Fibroblast of skin of left quadriceps (primary cell): Measurements from ENCODE around the gene CDCA7.
"Not testable (repeated sequence)": the region's sequence is repeated elsewhere in the genome, so short reads cannot be mapped to it uniquely, and the experiment has no call there.

Source experiments
- DNase-seq, 2 experiments: peaks; one replicate each; pipeline ENCODE4 v3.0.0-alpha.2; 2013; ENCODE audit warnings: low read depth in 2 of 2

CDCA7 gene

DNA sequence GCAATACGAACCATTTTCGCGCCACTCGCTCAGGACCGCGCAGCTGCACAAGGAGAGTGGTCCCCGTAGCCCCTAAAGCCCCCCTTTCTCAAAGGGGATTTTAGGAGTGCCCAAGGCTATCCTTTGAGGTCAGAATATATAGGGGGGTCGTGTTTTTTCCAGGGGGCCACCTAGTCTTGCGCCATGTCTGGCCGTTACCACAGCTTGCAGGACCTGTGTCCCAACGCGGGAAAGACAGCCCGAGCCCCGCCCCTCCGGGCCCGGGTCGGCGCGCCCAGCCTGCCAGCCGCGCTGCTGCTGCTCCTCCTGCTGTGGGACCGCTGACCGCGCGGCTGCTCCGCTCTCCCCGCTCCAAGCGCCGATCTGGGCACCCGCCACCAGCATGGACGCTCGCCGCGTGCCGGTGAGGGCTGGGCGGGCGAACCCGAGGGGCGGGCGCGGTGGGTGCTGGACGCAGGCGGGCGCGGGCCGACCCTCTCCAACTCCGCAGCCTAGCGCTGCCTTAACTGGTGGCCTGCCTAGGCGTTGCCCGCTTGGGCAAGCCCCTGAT, at the start of gene CDCA7:
CDCA7 (plus strand) TSS at position 291 of the 550 bp plus-strand sequence; CDS start at position 383, 92 bp downstream.
- peak; percentile 33 to 39 for DNase-seq

- DNase-seq, result no peak
These were observed 49.4 kb upstream of the CDCA7 start for GRCh38 chr2:173305303-173305702.

DNA sequence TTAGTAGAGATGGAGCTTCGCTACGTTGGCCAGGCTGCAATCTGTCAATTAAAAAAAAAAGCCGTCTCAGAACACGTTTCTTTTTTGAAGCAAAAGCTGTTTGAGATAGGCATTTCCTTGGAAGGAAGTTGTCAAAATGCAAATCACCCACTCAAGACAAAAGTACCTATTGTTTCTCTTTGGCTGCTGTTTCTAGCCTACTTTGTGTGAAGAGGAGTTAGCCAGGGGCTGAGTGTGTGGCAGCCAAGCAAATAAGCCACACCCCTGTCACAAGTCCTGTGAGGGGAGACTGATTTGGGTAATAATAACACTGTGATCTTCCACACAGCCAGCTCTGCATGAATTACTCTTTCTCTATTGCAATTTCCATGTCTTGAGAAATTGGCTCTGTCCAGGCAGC, 47.4 kb upstream of the CDCA7 start:
- no peak for DNase-seq

DNA sequence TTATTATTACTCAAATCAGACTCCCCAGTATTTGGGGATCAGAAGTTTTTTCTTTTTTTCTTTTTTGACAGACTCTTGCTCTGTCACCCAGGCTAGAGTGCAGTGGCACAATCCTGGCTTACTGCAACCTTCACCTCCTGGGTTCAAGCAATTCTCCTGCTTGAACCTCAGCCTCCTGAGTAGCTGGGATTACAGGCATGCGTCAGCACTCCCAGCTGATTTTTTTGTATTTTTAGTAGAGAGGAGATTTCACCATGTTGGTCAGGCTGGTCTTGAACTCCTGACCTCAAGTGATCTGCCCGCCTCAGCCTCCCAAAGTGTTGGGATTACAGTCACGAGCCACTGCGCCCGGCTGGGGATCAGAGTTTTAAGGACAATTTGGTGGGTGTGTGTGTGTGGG, 45.3 kb upstream of the CDCA7 start:
- DNase-seq, result not testable (repeated sequence)

DNA sequence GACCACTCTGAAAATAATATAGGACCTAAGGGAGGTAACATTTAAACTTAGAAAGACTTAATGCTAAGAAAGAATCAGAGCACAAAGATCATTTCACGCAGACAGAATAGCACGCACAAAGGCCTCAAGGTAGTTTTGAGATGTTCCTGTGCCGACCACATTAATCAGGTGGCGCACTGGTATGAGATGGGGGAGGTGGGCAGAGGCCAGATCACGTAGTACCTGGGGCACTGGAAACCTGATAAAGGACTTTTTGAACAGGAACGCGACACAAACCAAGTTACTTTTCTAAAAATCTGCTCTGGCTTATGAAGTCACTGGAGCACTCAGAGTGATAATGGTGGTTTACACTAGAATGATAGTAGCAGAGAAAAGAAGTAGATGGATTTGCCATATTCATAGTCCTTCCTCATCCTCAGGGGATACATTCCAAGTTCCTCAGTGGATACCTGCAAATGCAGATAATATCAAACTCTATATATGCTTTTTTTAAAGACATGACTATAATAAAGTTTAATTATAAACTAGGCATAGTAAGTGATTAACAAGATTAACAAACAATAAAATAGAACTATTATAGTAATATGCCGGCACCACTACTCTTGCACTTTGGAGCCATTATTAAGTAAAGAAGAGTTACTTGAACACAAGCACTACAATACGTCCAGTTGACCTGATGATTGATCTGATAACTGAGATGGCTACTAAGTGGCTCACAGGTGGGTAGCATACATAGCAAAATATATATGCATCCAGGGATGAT, 42.6 kb upstream of the CDCA7 start:
- DNase-seq, result no peak

DNA sequence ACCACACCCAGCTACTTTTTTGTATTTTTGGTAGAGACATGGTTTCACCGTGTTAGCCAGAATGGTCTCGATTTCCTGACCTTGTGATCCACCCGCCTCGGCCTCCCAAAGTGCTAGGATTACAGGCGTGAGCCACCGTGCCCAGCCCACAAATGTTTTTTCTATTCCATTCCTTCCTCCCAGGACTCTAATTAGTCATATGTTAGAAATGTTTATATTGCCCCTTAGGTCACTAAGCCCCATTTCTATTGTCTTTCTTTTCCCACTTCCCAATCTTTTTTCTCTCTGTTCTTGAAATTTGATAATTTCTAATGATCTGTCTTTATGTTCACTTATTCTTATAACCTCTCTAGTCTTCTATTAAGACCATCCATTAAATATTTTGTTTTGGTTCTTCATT, 31.3 kb upstream of the CDCA7 start:
- no peak for DNase-seq

GRCh38 chr2:173326806-173327205, 27.9 kb upstream of the CDCA7 start:
- DNase-seq, result peak in 1 of 2 experiments; percentile 0

GRCh38 chr2:173327421-173327820, 27.3 kb upstream of the CDCA7 start:
- DNase-seq, result no peak

- not testable (repeated sequence) for DNase-seq
These were observed 21.7 kb upstream of the CDCA7 start for GRCh38 chr2:173333003-173333402.

GRCh38 chr2:173339807-173340206, 14.9 kb upstream of the CDCA7 start:
- no peak for DNase-seq

- no peak for DNase-seq
These were observed 10.8 kb upstream of the CDCA7 start for GRCh38 chr2:173343921-173344320.

GRCh38 chr2:173346035-173346434, 8.6 kb upstream of the CDCA7 start:
- no peak for DNase-seq

- no peak for DNase-seq
These were observed 7.1 kb upstream of the CDCA7 start for GRCh38 chr2:173347305-173348168.

DNA sequence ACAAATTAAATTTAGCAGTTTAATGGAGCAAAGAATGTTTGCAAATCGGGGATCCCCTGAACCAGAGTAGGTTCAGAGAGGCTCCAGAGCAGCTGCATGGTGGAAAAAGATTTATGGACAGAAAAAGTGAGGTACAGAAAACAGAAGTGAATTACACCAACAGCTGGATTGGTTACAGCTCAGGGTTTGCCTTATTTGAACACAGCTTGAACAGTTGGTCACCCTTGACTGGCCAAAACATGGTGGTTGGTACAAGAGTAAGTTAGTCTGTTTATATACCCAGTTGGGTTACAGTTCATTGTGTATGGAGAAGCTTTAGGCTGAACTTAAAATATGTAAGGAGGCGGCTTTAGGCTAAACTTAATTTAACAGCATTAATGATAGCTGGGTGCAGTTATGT, 5.4 kb upstream of the CDCA7 start:
- DNase-seq, result no peak

DNA sequence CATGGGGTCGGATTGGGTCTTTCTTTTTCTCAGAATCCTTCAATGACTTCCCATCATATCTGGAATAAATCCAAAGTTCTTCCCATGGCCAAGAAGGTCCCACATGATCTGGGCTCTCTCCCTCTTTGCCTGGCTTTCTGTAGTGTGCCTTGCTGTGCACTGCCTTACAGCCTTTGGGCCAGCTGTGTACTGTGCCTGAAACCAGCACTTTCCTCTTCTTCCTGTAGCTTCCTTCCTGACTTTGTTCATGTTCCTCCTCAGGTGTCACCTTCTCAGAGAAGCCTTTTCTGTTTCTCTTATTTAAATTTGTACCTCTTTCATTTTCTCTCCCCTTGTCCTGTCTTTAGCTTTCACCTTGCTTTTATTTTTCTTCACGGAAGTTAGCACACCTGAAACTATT, 4.3 kb upstream of the CDCA7 start:
- no peak for DNase-seq

- no peak for DNase-seq
These were observed 2.8 kb upstream of the CDCA7 start for GRCh38 chr2:173351879-173352278.

DNA sequence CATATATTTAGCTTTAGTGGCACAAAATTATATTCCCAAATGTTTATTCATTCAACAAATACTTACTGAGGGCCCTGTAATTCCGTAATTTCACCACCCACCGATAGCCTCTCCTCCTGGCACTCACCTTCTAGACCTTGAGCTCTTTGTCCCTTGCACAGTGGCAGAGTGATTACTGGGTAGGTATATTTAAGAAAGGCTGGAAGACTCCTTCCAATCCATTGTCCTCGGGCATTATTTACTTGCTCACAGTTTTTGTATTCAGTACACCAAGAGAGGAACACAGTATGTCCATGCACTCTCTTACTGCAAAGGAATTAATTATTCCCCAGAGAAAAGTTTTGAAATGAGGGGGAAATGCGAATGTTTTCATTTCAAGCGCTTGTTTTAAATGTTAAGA, 1.1 kb upstream of the CDCA7 start:
- no peak for DNase-seq

DNA sequence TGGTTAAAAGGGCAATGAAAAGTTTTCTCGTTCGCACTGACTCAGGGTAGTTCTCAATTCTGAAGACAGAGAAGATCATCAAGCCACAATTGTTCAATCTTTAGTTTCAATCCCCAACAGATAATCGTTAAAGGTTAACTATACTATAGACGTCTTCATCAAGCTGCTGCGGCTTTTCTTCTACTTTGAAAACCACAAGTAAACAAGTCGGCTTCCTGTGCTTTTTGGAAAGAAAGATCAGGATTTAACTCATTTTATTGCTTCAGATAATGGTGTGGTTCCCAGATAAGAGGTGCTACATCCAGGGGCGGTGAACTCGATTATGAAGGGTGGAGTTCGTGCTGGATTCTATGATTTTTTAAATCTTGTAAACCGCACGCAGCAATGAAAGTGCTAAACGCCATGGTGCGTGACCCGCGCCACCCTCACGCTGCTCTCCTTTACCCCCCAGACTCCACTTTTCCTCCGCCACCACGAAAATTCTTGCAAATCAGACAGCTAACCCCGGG, 545 bp upstream of the CDCA7 start:
- no peak for DNase-seq

DNA sequence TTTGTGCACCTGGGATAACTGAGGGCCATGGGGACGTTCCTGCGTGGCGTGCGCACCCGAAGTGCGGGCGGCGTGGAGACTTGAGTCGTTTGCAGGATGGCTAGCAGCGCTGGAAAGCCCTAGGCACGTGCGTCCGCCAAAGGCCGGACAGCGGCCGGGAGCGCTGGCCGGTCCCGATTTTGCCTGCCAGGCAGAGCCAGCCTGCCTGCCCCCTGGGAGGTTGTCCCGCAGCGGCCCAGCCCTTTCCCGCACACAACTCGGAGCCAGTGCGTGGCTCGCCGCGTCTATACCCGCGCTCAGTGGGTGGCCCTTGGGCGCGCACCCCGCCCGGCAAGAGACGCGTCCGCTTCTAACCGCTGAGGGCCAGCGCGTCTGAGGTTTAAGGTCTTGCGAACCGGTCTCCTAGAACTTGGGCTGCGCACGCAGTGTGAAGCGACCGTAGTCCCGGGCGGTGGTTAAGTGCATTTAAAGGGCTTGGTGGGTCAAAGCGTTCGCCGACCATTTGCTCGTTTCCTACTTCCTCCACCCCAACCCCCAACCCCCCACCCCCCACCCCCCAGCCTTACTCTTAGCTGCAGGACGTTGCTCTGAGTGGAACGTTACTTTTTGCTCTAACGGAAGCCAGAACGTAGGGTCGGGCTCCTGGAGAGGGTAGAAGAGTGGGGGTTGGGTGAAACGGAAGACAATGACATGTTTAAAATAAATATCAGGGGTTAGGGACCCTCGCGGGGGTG, 627 bp downstream of the CDCA7 start:
- DNase-seq, result no peak

DNA sequence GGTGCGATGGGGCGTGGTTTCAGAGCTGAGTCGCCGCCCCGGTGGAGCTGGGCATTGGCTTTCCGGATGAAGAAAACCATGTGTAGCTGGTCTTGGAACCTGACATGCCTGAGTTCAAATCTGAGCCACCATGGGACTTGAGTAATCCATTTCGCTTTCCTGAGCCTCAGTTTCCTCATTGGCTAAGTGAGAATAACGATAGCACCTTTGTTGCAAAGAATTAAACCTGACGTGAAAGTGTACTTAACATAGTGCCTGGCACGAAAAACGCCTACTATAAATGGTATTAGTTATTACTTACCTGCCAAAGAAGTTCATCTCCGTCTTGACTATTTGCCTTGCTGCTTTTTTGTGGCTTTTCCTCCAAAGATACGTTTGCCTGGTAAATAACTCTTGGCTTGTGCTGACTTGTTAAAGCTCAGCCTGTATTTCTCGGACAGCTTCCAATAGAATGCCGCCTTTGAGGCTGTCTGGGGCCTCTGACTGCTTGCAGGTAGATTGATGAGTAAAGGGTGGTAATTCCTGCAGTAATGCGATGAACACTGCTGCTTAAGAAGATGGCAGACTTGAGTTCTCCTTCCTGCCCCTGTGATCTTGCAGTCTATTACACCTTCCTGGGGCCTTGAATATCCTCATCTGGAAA, 1.3 kb downstream of the CDCA7 start:
- no peak for DNase-seq

GRCh38 chr2:173357346-173357745, 2.7 kb downstream of the CDCA7 start:
- DNase-seq, result no peak
